Bronchial smooth muscle cell (primary cell): ENCODE data around the gene LELP1. TPM values are rescaled to one million over a fixed set of nuclear protein-coding genes. Genes with fewer than 3 reads are reported as not detected.

Experiments used
- total RNA-seq: library from RNA; depleted of rRNA; stranded (reverse); fragments of >200 nt; gene quantifications from 2 replicates; pipeline ENCODE4 v1.2.1, GENCODE V29; 2014

The LELP1 gene
- not detected in 2 replicates for total RNA-seq

GRCh38 chr1:153203130-153203529, at the start of gene LELP1:
Gene LELP1 (plus strand): TSS chr1:153203430. CDS start chr1:153204708, 1,278 bp downstream.

GRCh38 chr1:153217212-153217611, 14.0 kb downstream of the LELP1 start, which contains the start of gene PRR9:
Gene PRR9 (plus strand): TSS chr1:153217584. CDS start chr1:153218145, 561 bp downstream.

Other genes starting within 250 kb of the LELP1 start
- not detected in 2 replicates for gene SPRR4, start 232.8 kb upstream of the LELP1 start, total RNA-seq
- gene SPRR1A, start 219.3 kb upstream of the LELP1 start, total RNA-seq: not detected in 2 replicates
- gene SPRR3, start 201.7 kb upstream of the LELP1 start, total RNA-seq: 0.43 TPM in 1 of 2 replicates, not detected in the other
- 0.17 TPM in 1 of 2 replicates, not detected in the other for gene SPRR1B, start 172.2 kb upstream of the LELP1 start, total RNA-seq
- not detected in 2 replicates for gene SPRR2D, start 162.3 kb upstream of the LELP1 start, total RNA-seq
- not detected in 2 replicates for gene SPRR2A, start 145.9 kb upstream of the LELP1 start, total RNA-seq
- not detected in 2 replicates for gene SPRR2B, start 131.8 kb upstream of the LELP1 start, total RNA-seq
- not detected in 2 replicates for gene SPRR2E, start 108.9 kb upstream of the LELP1 start, total RNA-seq
- gene SPRR2F, start 89.9 kb upstream of the LELP1 start, total RNA-seq: not detected in 2 replicates
- gene SPRR2G, start 52.5 kb upstream of the LELP1 start, total RNA-seq: not detected in 2 replicates
- not detected in 2 replicates for gene PRR9, start 14.2 kb downstream of the LELP1 start, total RNA-seq
- not detected in 2 replicates for gene LORICRIN, start 56.3 kb downstream of the LELP1 start, total RNA-seq
- gene PGLYRP3, start 109.5 kb downstream of the LELP1 start, total RNA-seq: not detected in 2 replicates
- gene PGLYRP4, start 145.4 kb downstream of the LELP1 start, total RNA-seq: not detected in 2 replicates
- 1.1 and 2.5 TPM in 2 replicates for gene S100A9, start 154.4 kb downstream of the LELP1 start, total RNA-seq
- not detected in 2 replicates for gene S100A12, start 172.2 kb downstream of the LELP1 start, total RNA-seq
- gene S100A8, start 187.6 kb downstream of the LELP1 start, total RNA-seq: 0.32 TPM in 1 of 2 replicates, not detected in the other
- gene S100A7A, start 213.1 kb downstream of the LELP1 start, total RNA-seq: not detected in 2 replicates